ENCODE results near the gene TOP2B. TPM values are rescaled to one million over a fixed set of nuclear protein-coding genes. Genes with fewer than 3 reads are reported as not detected.

The TOP2B gene
- polyA plus RNA-seq, 2 donors = 28.5 to 47.1 TPM

- 91 to 93% methylated on average over 3 of the region's 3 CpGs for WGBS, 2 donors
- H3K4me3 ChIP-seq (ENCODE audit: low read depth in 1 of 2, low read length in 2 of 2) = no peak overlapping the region
Observed at GRCh38 chr3:25581823-25582222, 82.9 kb downstream of the TOP2B start.

DNA sequence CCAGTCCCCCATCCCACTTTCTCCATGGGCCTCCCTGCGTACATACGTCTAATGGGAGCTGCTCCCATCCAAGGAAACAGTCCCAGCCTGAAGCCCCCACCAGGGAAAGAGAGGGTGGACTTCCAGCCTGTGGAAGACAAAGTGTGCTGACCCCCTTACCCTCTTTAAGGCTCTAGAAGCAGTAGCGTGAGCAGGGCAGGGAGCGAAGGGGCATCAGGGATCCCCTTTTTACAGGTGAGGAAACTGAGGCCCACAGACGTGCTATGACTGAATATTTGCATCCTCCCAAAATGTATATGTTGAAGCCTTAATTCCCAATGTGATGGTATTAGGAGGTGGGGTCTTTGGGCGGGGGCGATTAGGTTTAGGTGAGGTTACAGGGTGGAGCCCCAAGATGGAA is 83.4 kb downstream of the TOP2B start:
- H3K36me3 ChIP-seq (ENCODE audit: control insufficient read depth in 2 of 2, insufficient read depth in 2 of 2, low read length in 1 of 2) = peaks cover 0 to 13% of the 10 kb centered on the region in 2 donors
- WGBS, 2 donors = 95 to 97% methylated on average over 7 of the region's 7 CpGs
- H3K27me3 ChIP-seq (ENCODE audit: control insufficient read depth in 1 of 2, insufficient read depth in 2 of 2, low read length in 2 of 2) = no peaks in the 10 kb centered on the region
- no peak overlapping the region for H3K27ac ChIP-seq (ENCODE audit: low read depth in 2 of 2, low read length in 1 of 2)
- no peaks in the 10 kb centered on the region for H3K4me1 ChIP-seq (ENCODE audit: control insufficient read depth in 2 of 2, insufficient read depth in 2 of 2, low read length in 1 of 2)
- no peak overlapping the region for H3K4me3 ChIP-seq (ENCODE audit: low read depth in 1 of 2, low read length in 2 of 2)
- H3K9me3 ChIP-seq (ENCODE audit: control insufficient read depth in 2 of 2, insufficient read depth in 1 of 2, low read depth in 1 of 2, low read length in 1 of 2) = peaks cover 0 to 5% of the 10 kb centered on the region in 2 donors

More at GRCh38 chr3:25581823-25582222, 82.9 kb downstream of the TOP2B start:
- no peak overlapping the region for H3K27ac ChIP-seq (ENCODE audit: low read depth in 2 of 2, low read length in 1 of 2)
- H3K9me3 ChIP-seq (ENCODE audit: control insufficient read depth in 2 of 2, insufficient read depth in 1 of 2, low read depth in 1 of 2, low read length in 1 of 2) = peaks cover 0 to 5% of the 10 kb centered on the region in 2 donors
- peaks cover 0 to 13% of the 10 kb centered on the region in 2 donors for H3K36me3 ChIP-seq (ENCODE audit: control insufficient read depth in 2 of 2, insufficient read depth in 2 of 2, low read length in 1 of 2)
- H3K4me1 ChIP-seq (ENCODE audit: control insufficient read depth in 2 of 2, insufficient read depth in 2 of 2, low read length in 1 of 2) = no peaks in the 10 kb centered on the region
- H3K27me3 ChIP-seq (ENCODE audit: control insufficient read depth in 1 of 2, insufficient read depth in 2 of 2, low read length in 2 of 2) = no peaks in the 10 kb centered on the region

DNA sequence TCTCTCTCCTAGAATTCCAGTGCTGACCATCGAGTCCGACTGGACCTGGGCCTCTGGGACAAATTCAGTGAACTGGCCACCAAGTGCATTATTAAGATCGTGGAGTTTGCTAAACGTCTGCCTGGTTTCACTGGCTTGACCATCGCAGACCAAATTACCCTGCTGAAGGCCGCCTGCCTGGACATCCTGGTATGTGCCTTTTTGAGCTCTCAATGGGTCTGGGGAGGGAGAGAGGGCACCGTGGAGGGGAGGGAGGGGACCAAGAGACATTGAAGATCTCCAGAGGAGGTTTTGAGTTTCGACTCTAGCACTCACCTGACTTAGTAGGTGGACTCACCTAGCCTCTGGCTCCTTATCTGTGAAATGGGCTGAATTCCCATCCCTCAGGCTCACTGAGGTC is 84.2 kb downstream of the TOP2B start:
- H3K4me3 ChIP-seq (ENCODE audit: low read depth in 1 of 2, low read length in 2 of 2) = no peak overlapping the region
- no peaks in the 10 kb centered on the region for H3K4me1 ChIP-seq (ENCODE audit: control insufficient read depth in 2 of 2, insufficient read depth in 2 of 2, low read length in 1 of 2)
- H3K36me3 ChIP-seq (ENCODE audit: control insufficient read depth in 2 of 2, insufficient read depth in 2 of 2, low read length in 1 of 2) = peaks cover 0 to 13% of the 10 kb centered on the region in 2 donors
- 91% methylated on average over 8 of the region's 8 CpGs for WGBS, 2 donors
- H3K27ac ChIP-seq (ENCODE audit: low read depth in 2 of 2, low read length in 1 of 2) = no peak overlapping the region
- peaks cover 0 to 5% of the 10 kb centered on the region in 2 donors for H3K9me3 ChIP-seq (ENCODE audit: control insufficient read depth in 2 of 2, insufficient read depth in 1 of 2, low read depth in 1 of 2, low read length in 1 of 2)
- H3K27me3 ChIP-seq (ENCODE audit: control insufficient read depth in 1 of 2, insufficient read depth in 2 of 2, low read length in 2 of 2) = no peaks in the 10 kb centered on the region

GRCh38 chr3:25578059-25578458 is 86.6 kb downstream of the TOP2B start:
- WGBS, 2 donors = 97 to 98% methylated on average over 10 of the region's 10 CpGs
- Histone ChIP-seq H3K27ac (ENCODE audit: low read depth in 2 of 2, low read length in 1 of 2) (no peak overlapping the region), H3K27me3 (ENCODE audit: control insufficient read depth in 1 of 2, insufficient read depth in 2 of 2, low read length in 2 of 2) (no peaks in the 10 kb centered on the region), H3K36me3 (ENCODE audit: control insufficient read depth in 2 of 2, insufficient read depth in 2 of 2, low read length in 1 of 2) (peaks cover 0 to 9% of the 10 kb centered on the region in 2 donors), H3K4me1 (ENCODE audit: control insufficient read depth in 2 of 2, insufficient read depth in 2 of 2, low read length in 1 of 2) (no peaks in the 10 kb centered on the region), H3K9me3 (ENCODE audit: control insufficient read depth in 2 of 2, insufficient read depth in 1 of 2, low read depth in 1 of 2, low read length in 1 of 2) (peaks cover 0 to 5% of the 10 kb centered on the region in 2 donors), H3K4me3 (ENCODE audit: low read depth in 1 of 2, low read length in 2 of 2) (no peak overlapping the region)

DNA sequence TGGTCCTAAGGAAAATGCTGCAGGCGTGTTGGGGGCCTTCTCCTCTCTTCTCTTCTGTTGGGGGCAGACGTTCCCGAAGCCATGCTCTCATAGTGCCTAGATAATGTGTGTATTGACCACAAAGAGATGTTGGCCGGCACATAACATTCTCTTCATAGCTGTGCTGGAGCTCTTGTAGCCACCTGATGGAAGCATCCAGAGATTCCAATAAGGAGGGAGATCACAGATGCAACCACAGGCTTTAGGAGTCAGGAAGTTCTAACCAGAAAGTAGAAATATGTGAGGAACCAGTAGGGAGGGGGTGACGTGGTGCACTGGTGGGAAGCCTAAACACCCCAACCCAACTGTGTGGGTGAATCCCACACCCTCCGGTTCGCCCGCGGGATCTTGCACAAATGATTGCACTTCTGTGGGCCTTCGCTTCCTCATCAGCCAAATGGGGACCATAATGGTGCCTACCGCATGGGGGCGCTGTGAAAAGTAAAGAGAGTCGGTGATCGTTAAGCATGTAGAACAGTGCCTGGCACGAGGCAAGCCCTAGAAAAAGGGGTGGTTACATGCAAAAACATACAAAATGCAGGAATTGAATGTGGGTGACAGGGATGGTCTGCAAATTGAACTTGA is 87.8 kb downstream of the TOP2B start:
- peaks cover 0 to 5% of the 10 kb centered on the region in 2 donors for H3K9me3 ChIP-seq (ENCODE audit: control insufficient read depth in 2 of 2, insufficient read depth in 1 of 2, low read depth in 1 of 2, low read length in 1 of 2)
- no peaks in the 10 kb centered on the region for H3K4me1 ChIP-seq (ENCODE audit: control insufficient read depth in 2 of 2, insufficient read depth in 2 of 2, low read length in 1 of 2)
- no peak overlapping the region for H3K4me3 ChIP-seq (ENCODE audit: low read depth in 1 of 2, low read length in 2 of 2)
- H3K27ac ChIP-seq (ENCODE audit: low read depth in 2 of 2, low read length in 1 of 2) = no peak overlapping the region
- H3K36me3 ChIP-seq (ENCODE audit: control insufficient read depth in 2 of 2, insufficient read depth in 2 of 2, low read length in 1 of 2) = peaks cover 0 to 7% of the 10 kb centered on the region in 2 donors
- 85% methylated on average over 15 of the region's 15 CpGs for WGBS, 2 donors
- H3K27me3 ChIP-seq (ENCODE audit: control insufficient read depth in 1 of 2, insufficient read depth in 2 of 2, low read length in 2 of 2) = no peaks in the 10 kb centered on the region

- 76% methylated on average over 4 of the region's 4 CpGs for WGBS, 2 donors
Observed at GRCh38 chr3:25576146-25576545, 88.6 kb downstream of the TOP2B start.

DNA sequence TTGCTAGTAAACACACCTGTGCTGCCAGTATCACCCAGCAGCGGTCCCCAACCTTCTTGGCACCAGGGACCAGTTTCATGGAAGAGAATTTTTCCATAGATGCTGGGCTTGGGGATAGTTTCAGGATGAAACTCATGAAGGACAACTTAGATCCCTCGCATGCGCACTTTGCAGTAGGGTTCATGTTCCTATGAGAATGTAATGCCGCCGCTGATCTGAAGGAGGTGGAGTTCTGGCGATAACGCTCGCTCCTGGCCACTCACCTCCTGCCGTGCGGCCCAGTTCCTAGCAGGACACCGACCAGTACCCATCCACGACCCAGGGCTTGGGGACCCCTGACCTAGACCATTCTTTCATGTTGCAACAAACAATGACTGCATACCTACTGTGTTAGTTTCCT is 89.7 kb downstream of the TOP2B start:
- H3K27ac ChIP-seq (ENCODE audit: low read depth in 2 of 2, low read length in 1 of 2) = no peak overlapping the region
- no peaks in the 10 kb centered on the region for H3K27me3 ChIP-seq (ENCODE audit: control insufficient read depth in 1 of 2, insufficient read depth in 2 of 2, low read length in 2 of 2)
- peaks cover 0 to 2% of the 10 kb centered on the region in 2 donors for H3K36me3 ChIP-seq (ENCODE audit: control insufficient read depth in 2 of 2, insufficient read depth in 2 of 2, low read length in 1 of 2)
- WGBS, 2 donors = 93 to 96% methylated on average over 12 of the region's 12 CpGs
- no peaks in the 10 kb centered on the region for H3K9me3 ChIP-seq (ENCODE audit: control insufficient read depth in 2 of 2, insufficient read depth in 1 of 2, low read depth in 1 of 2, low read length in 1 of 2)
- no peak overlapping the region for H3K4me3 ChIP-seq (ENCODE audit: low read depth in 1 of 2, low read length in 2 of 2)
- no peaks in the 10 kb centered on the region for H3K4me1 ChIP-seq (ENCODE audit: control insufficient read depth in 2 of 2, insufficient read depth in 2 of 2, low read length in 1 of 2)

More at GRCh38 chr3:25576146-25576545, 88.6 kb downstream of the TOP2B start:
- Histone ChIP-seq H3K36me3 (ENCODE audit: control insufficient read depth in 2 of 2, insufficient read depth in 2 of 2, low read length in 1 of 2) (peaks cover 0 to 5% of the 10 kb centered on the region in 2 donors), H3K4me3 (ENCODE audit: low read depth in 1 of 2, low read length in 2 of 2) (no peak overlapping the region), H3K4me1 (ENCODE audit: control insufficient read depth in 2 of 2, insufficient read depth in 2 of 2, low read length in 1 of 2) (no peaks in the 10 kb centered on the region), H3K9me3 (ENCODE audit: control insufficient read depth in 2 of 2, insufficient read depth in 1 of 2, low read depth in 1 of 2, low read length in 1 of 2) (no peaks in the 10 kb centered on the region), H3K27me3 (ENCODE audit: control insufficient read depth in 1 of 2, insufficient read depth in 2 of 2, low read length in 2 of 2) (no peaks in the 10 kb centered on the region), H3K27ac (ENCODE audit: low read depth in 2 of 2, low read length in 1 of 2) (no peak overlapping the region)

DNA sequence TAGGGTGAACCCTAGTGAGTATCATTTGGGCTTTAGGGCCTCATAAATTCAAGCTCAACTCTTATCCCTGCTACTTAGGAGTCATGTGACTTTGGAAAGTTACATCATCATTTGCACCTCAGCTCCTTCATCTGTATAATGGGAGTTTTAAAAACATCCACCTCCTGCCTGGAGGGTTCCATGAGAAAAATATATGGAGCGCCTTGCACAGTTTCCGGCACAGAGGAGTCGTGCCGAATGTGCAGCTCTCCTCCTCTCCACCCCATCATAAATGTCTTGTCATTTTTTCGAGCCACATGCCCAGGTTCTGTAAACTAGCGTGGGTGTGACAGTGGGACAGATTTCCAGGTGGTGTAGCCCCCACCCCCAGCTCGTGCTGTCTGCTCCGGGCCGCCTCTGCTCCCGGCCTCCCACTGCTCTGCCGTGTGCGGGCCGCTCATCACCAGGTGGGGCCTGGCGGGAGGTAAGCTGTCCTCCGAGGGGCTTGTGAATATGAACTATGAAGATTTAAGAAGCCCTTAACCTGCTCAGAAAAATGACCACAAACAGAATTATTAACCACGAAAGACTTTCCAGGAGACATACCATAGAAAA is 90.4 kb downstream of the TOP2B start:
- Histone ChIP-seq H3K9me3 (ENCODE audit: control insufficient read depth in 2 of 2, insufficient read depth in 1 of 2, low read depth in 1 of 2, low read length in 1 of 2) (no peaks in the 10 kb centered on the region), H3K27me3 (ENCODE audit: control insufficient read depth in 1 of 2, insufficient read depth in 2 of 2, low read length in 2 of 2) (no peaks in the 10 kb centered on the region), H3K4me3 (ENCODE audit: low read depth in 1 of 2, low read length in 2 of 2) (no peak overlapping the region), H3K36me3 (ENCODE audit: control insufficient read depth in 2 of 2, insufficient read depth in 2 of 2, low read length in 1 of 2) (peaks cover 0 to 3% of the 10 kb centered on the region in 2 donors), H3K27ac (ENCODE audit: low read depth in 2 of 2, low read length in 1 of 2) (no peak overlapping the region), H3K4me1 (ENCODE audit: control insufficient read depth in 2 of 2, insufficient read depth in 2 of 2, low read length in 1 of 2) (no peaks in the 10 kb centered on the region)
- 91 to 95% methylated on average over 16 of the region's 16 CpGs for WGBS, 2 donors

- Histone ChIP-seq H3K36me3 (ENCODE audit: control insufficient read depth in 2 of 2, insufficient read depth in 2 of 2, low read length in 1 of 2) (peaks cover 0 to 3% of the 10 kb centered on the region in 2 donors), H3K9me3 (ENCODE audit: control insufficient read depth in 2 of 2, insufficient read depth in 1 of 2, low read depth in 1 of 2, low read length in 1 of 2) (no peaks in the 10 kb centered on the region), H3K27ac (ENCODE audit: low read depth in 2 of 2, low read length in 1 of 2) (no peak overlapping the region), H3K4me1 (ENCODE audit: control insufficient read depth in 2 of 2, insufficient read depth in 2 of 2, low read length in 1 of 2) (no peaks in the 10 kb centered on the region), H3K27me3 (ENCODE audit: control insufficient read depth in 1 of 2, insufficient read depth in 2 of 2, low read length in 2 of 2) (no peaks in the 10 kb centered on the region), H3K4me3 (ENCODE audit: low read depth in 1 of 2, low read length in 2 of 2) (no peak overlapping the region)
- WGBS, 2 donors = 77 to 80% methylated on average over 19 of the region's 19 CpGs
Observed at GRCh38 chr3:25573386-25574171, 91.1 kb downstream of the TOP2B start.

All from esophagus (tissue), 2 donors.